Measurements from ENCODE around the gene PTPRT.

The PTPRT gene

GRCh38 chr20:42775866-42776265 lies 413.8 kb downstream of the PTPRT start:
- no peak for DNase-seq

GRCh38 chr20:42775037-42775436 lies 414.7 kb downstream of the PTPRT start:
- no peak for DNase-seq

GRCh38 chr20:42763015-42763414 lies 426.7 kb downstream of the PTPRT start:
- no peak for DNase-seq

GRCh38 chr20:42756991-42757390 lies 432.7 kb downstream of the PTPRT start:
- DNase-seq = no peak

GRCh38 chr20:42754706-42755105 lies 435.0 kb downstream of the PTPRT start:
- DNase-seq = no peak

GRCh38 chr20:42752620-42753019 lies 437.1 kb downstream of the PTPRT start:
- no peak for DNase-seq

GRCh38 chr20:42749556-42749955 lies 440.1 kb downstream of the PTPRT start:
- no peak for DNase-seq

- no peak for DNase-seq
These were observed 441.8 kb downstream of the PTPRT start for GRCh38 chr20:42747765-42748411.

GRCh38 chr20:42744756-42745465 lies 444.8 kb downstream of the PTPRT start:
- no peak for DNase-seq

- DNase-seq = no peak
These were observed 446.8 kb downstream of the PTPRT start for GRCh38 chr20:42742926-42743325.

GRCh38 chr20:42741906-42742305 lies 447.8 kb downstream of the PTPRT start:
- no peak for DNase-seq

- DNase-seq = no peak
These were observed 449.4 kb downstream of the PTPRT start for GRCh38 chr20:42740226-42740870.

- no peak for DNase-seq
These were observed 450.0 kb downstream of the PTPRT start for GRCh38 chr20:42739683-42740082.

- DNase-seq = no peak
These were observed 454.2 kb downstream of the PTPRT start for GRCh38 chr20:42735539-42735938.

GRCh38 chr20:42734660-42735368 lies 454.9 kb downstream of the PTPRT start:
- no peak for DNase-seq

- DNase-seq = no peak
These were observed 467.8 kb downstream of the PTPRT start for GRCh38 chr20:42721923-42722322.

GRCh38 chr20:42714298-42715141 lies 475.2 kb downstream of the PTPRT start:
- DNase-seq = no peak

- no peak for DNase-seq
These were observed 481.4 kb downstream of the PTPRT start for GRCh38 chr20:42708266-42708665.

GRCh38 chr20:42706759-42707158 lies 482.9 kb downstream of the PTPRT start:
- DNase-seq = no peak

GRCh38 chr20:42705550-42705949 lies 484.2 kb downstream of the PTPRT start:
- DNase-seq = no peak

- no peak for DNase-seq
These were observed 486.0 kb downstream of the PTPRT start for GRCh38 chr20:42703744-42704143.

- DNase-seq = no peak
These were observed 487.8 kb downstream of the PTPRT start for GRCh38 chr20:42701948-42702347.

GRCh38 chr20:42700372-42700771 lies 489.3 kb downstream of the PTPRT start:
- DNase-seq = no peak

All from CD4-positive, alpha-beta T cell treated with Interleukin-1 beta for 1 hour (primary cell).